DOHH2 (cell line): Measurements from ENCODE around the gene RIOX2.

Source experiments
- CTCF ChIP-seq: fragments of 200-600 bp; sonication (generic); IDR thresholded peaks from one replicate; pipeline ENCODE4 v1.5.1; 2014; ENCODE audit warnings: antibody characterized with exemption, mild to moderate bottlenecking, low read depth, low read length; ENCODE audit not compliant: poor library complexity, severe bottlenecking
- EZH2phosphoT487 ChIP-seq: fragments of 200-600 bp; sonication (generic); IDR thresholded peaks from 2 replicates; pipeline ENCODE4 v1.6.1; 2017; ENCODE audit warnings: borderline replicate concordance, mild to moderate bottlenecking, antibody characterized with exemption, low read length, moderate library complexity, mixed read lengths

- no peak for TF ChIP-seq CTCF
- TF ChIP-seq EZH2phosphoT487 = no peak
Observed at GRCh38 chr3:97950360-97950759, 21.9 kb downstream of the RIOX2 start.
